Neuronal stem cell (in vitro differentiated cells): ENCODE results near the gene BTRC. TPM values are rescaled to one million over a fixed set of nuclear protein-coding genes. Genes with fewer than 3 reads are reported as not detected.

Source experiments
- DNase-seq: peaks from one replicate; pipeline ENCODE4 v3.0.0-alpha.2; 2013; ENCODE audit warnings: low spot score
- H2AFZ ChIP-seq: one replicate; pipeline ENCODE4 v1.6.1; 2013; ENCODE audit warnings: mild to moderate bottlenecking, low read length, inconsistent platforms
- H2AK5ac ChIP-seq: 2 replicates; pipeline ENCODE4 v1.6.1; 2013; ENCODE audit warnings: low read depth, mild to moderate bottlenecking, inconsistent platforms, low read length, moderate library complexity, mixed read lengths
- H2BK120ac ChIP-seq: 2 replicates; pipeline ENCODE4 v1.6.1; 2013; ENCODE audit warnings: low read depth, mild to moderate bottlenecking, inconsistent platforms, low read length, moderate library complexity, mixed read lengths
- H2BK12ac ChIP-seq: one replicate; pipeline ENCODE4 v1.6.1; 2013; ENCODE audit warnings: low read length, inconsistent platforms
- H2BK15ac ChIP-seq: 2 replicates; pipeline ENCODE4 v1.6.1; 2013; ENCODE audit warnings: mild to moderate bottlenecking, low read length, inconsistent platforms, mixed read lengths
- H2BK5ac ChIP-seq: one replicate; pipeline ENCODE4 v1.6.1; 2013; ENCODE audit warnings: inconsistent platforms, mild to moderate bottlenecking, low read length, moderate library complexity
- H3K14ac ChIP-seq: one replicate; pipeline ENCODE4 v1.6.1; 2013; ENCODE audit warnings: low read length, inconsistent platforms
- H3K18ac ChIP-seq: 2 replicates; pipeline ENCODE4 v1.6.1; 2013; ENCODE audit warnings: low read length, inconsistent platforms
- H3K23ac ChIP-seq: 2 replicates; pipeline ENCODE4 v1.6.1; 2013; ENCODE audit warnings: low read depth, mild to moderate bottlenecking, mixed read lengths, low read length, inconsistent platforms; ENCODE audit not compliant: poor library complexity
- H3K27ac ChIP-seq: replicated peaks from 3 replicates; pipeline ENCODE4 v1.5.1; 2013; ENCODE audit warnings: low read length, inconsistent platforms
- H3K27me3 ChIP-seq, 3 experiments: 2 replicates each; pipeline ENCODE4 v1.6.1; 2013; ENCODE audit warnings: low read length in 3 of 3, mild to moderate bottlenecking in 2 of 3, inconsistent platforms in 1 of 3, low read depth in 1 of 3, mixed read lengths in 1 of 3, moderate library complexity in 1 of 3; ENCODE audit not compliant: control insufficient read depth in 3 of 3, insufficient read depth in 3 of 3
- H3K36me3 ChIP-seq, 2 donors: replicated peaks in 1 of 2; 2 replicates each; pipeline ENCODE4 v1.6.1; 2013; ENCODE audit warnings: low read length in 2 of 2; ENCODE audit not compliant: control insufficient read depth in 2 of 2, insufficient read depth in 2 of 2
- H3K4ac ChIP-seq: 2 replicates; pipeline ENCODE4 v1.6.1; 2013; ENCODE audit warnings: inconsistent platforms, mild to moderate bottlenecking, low read length, moderate library complexity
- H3K4me1 ChIP-seq, 2 donors: 1 replicate in 1 of 2; 2 replicates in 1 of 2; pipeline ENCODE4 v1.6.1; 2013; ENCODE audit warnings: low read length in 2 of 2, low read depth in 1 of 2; ENCODE audit not compliant: control insufficient read depth in 2 of 2, insufficient read depth in 1 of 2
- H3K4me2 ChIP-seq: one replicate; pipeline ENCODE4 v1.6.1; 2013; ENCODE audit warnings: mild to moderate bottlenecking, low read length, inconsistent platforms; ENCODE audit not compliant: insufficient read depth, poor library complexity, severe bottlenecking
- H3K4me3 ChIP-seq, 2 donors: 2 replicates each; pipeline ENCODE4 v1.5.1; 2013; ENCODE audit warnings: low read length in 2 of 2, mild to moderate bottlenecking in 2 of 2, inconsistent platforms in 1 of 2, moderate library complexity in 1 of 2
- H3K79me1 ChIP-seq: one replicate; pipeline ENCODE4 v1.6.1; 2013; ENCODE audit warnings: low read depth, mild to moderate bottlenecking, inconsistent platforms, low read length, moderate library complexity
- H3K9ac ChIP-seq: one replicate; pipeline ENCODE4 v1.6.1; 2013; ENCODE audit warnings: mild to moderate bottlenecking, low read depth, low read length, inconsistent platforms; ENCODE audit not compliant: poor library complexity
- H3K9me3 ChIP-seq, 2 donors: replicated peaks in 1 of 2; 2 replicates each; pipeline versions ENCODE3 to v1.6.1; 2013; ENCODE audit warnings: low read length in 2 of 2, mild to moderate bottlenecking in 2 of 2, inconsistent platforms in 1 of 2, low read depth in 1 of 2, mixed read lengths in 1 of 2, moderate library complexity in 1 of 2; ENCODE audit not compliant: control insufficient read depth in 2 of 2, insufficient read depth in 1 of 2
- H4K8ac ChIP-seq: one replicate; pipeline ENCODE4 v1.6.1; 2013; ENCODE audit warnings: low read depth, mild to moderate bottlenecking, inconsistent platforms, low read length, moderate library complexity
- H4K91ac ChIP-seq: one replicate; pipeline ENCODE4 v1.6.1; 2013; ENCODE audit warnings: low read length, low read depth, mild to moderate bottlenecking, inconsistent platforms; ENCODE audit not compliant: poor library complexity
- WGBS, 2 donors: extraction: QIAGEN DNeasy Blood & Tissue Kit; methylation state at CpG; one replicate each; pipeline ENCODE4 v1.1.7; 2013; ENCODE audit warnings: missing lambda C conversion rate in 2 of 2, mixed read lengths in 1 of 2; ENCODE audit not compliant: insufficient read length in 2 of 2, insufficient replicate concordance in 1 of 2; ENCODE audit errors: extremely low coverage in 2 of 2; 5-methylcytosine and 5-hydroxymethylcytosine counted together
- small RNA-seq: library from polyadenylated mRNA; stranded (forward); fragments of <200 nt; extraction: miRNeasy Mini kit (QIAGEN cat#:217004); gene quantifications from one replicate; pipeline ENCODE3, GENCODE V24; 2013; ENCODE audit not compliant: insufficient read depth

Gene BTRC

DNA sequence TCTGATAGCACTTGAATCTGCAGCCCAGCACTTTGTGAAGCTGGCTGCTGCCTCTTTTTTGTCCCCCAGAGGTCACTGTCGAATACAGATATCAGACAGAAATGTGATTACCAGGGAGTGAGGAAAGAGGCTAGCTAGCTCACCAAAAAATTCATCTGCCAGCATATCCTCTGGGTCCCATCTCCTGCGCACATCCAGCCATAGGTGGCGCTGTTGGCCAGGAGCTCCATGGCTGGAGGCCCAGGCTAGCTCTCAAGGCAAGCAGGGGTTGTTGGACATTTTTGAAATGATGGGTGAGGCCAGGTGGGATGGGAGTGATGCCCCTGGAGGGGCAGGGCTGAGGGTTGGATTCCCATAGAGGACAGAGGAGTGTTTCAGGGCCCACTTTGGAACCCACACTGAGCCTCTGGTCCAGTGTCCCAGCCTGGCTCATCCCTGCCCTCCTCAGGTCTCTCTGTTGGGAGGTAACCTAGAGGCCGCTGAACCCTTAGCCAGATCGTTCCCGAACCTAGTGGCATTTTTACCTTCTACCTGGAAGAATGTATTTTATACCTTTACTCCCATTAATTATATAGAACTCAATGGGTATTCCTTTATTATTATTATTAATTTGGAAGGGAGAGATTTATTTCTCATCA lies 248.9 kb downstream of the BTRC start:
- Histone ChIP-seq H2BK120ac (no peak overlapping the region), H3K4me3 (no peak overlapping the region), H3K4me2 (no peak overlapping the region), H3K36me3 (peaks cover 3 to 6% of the 10 kb centered on the region in 2 donors), H3K27me3 (no peaks in the 10 kb centered on the region), H2BK12ac (no peak overlapping the region), H3K9ac (no peak overlapping the region), H2AK5ac (no peak overlapping the region), H2BK5ac (no peak overlapping the region), H4K8ac (no peak overlapping the region), H3K27ac (no peak overlapping the region), H3K18ac (peak overlapping the region; percentile 34), H2BK15ac (no peak overlapping the region), H3K9me3 (no peaks in the 10 kb centered on the region), H3K14ac (no peak overlapping the region), H2AFZ (no peak overlapping the region), H3K79me1 (no peaks in the 10 kb centered on the region), H3K23ac (no peak overlapping the region), H4K91ac (no peak overlapping the region), H3K4ac (no peak overlapping the region), H3K4me1 (peaks cover 0 to 14% of the 10 kb centered on the region in 2 donors)
- peak; percentile 85 for DNase-seq
- no CpG with 5 or more reads among the region's 6 CpGs for WGBS, 2 donors

Small RNAs within 50 kb of the gene (small RNA-seq; reads per million reads assigned to genes)
- gene MIR3158-1, result not detected
- gene RNU2-43P, result not detected
- not detected for gene RNU2-59P
